SH-SY5Y (cell line): ENCODE measurements around the gene MYCT1.

ENCODE experiments used
- GATA2 ChIP-seq: IDR thresholded peaks from 2 replicates; pipeline ENCODE4 v1.6.1; 2011; ENCODE audit warnings: mild to moderate bottlenecking, low read depth, low read length
- GATA3 ChIP-seq: IDR thresholded peaks from 2 replicates; pipeline ENCODE4 v1.6.1; 2011; ENCODE audit warnings: low read depth, mild to moderate bottlenecking, low read length, moderate library complexity

- TF ChIP-seq GATA2 (no peak), GATA3 (no peak)
Measured at GRCh38 chr6:152695372-152696045, 2.2 kb upstream of the MYCT1 start.
